Measurements from ENCODE around the gene ACSM2B. TPM values are rescaled to one million over a fixed set of nuclear protein-coding genes. Genes with fewer than 3 reads are reported as not detected.
"Not testable (repeated sequence)": the region's sequence is repeated elsewhere in the genome, so short reads cannot be mapped to it uniquely, and the experiment has no call there.

ACSM2B gene
- polyA plus RNA-seq, 10 donors = 0.19 to 1.2 (median 0.45) TPM; not detected in 1

DNA sequence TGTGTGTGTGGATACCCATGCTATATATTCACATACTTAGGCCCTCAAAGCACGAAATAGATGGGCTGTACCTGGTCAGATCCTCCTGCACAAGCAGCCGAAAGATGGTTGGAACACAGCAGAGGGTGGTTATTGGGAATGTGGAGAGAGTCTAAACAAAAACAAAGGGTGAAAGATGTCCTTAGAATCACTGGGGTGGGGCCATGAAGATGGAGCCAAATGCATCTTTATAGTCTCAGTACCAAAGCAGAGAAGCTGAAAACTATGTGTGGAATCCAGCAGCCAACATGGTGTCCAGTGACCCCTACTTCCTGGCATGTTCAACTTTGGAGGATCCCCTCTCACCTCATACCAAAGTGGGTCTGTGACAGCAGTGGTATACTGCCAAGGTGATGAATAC lies 19.5 kb upstream of the ACSM2B start:
- not testable (repeated sequence) for DNase-seq

DNA sequence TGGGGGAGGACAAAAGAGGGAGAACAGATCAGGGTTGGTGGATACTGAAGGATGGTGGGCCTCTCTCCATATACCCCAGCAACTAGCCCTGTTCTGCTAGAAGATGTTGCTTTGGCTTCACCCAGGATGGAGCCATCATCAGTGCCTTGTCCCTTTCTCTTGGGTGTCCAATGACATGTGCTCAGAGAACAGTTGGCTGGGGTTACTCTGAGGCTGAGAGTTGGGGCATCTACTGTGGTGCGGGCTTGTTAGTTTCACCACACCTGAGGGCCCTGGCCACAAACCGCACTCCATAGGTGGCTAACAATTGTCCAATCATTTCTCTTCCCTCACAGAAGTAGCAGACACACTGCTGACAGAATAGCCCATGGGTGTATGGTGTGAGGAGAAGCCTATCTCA lies 18.9 kb upstream of the ACSM2B start:
- not testable (repeated sequence) for DNase-seq

DNA sequence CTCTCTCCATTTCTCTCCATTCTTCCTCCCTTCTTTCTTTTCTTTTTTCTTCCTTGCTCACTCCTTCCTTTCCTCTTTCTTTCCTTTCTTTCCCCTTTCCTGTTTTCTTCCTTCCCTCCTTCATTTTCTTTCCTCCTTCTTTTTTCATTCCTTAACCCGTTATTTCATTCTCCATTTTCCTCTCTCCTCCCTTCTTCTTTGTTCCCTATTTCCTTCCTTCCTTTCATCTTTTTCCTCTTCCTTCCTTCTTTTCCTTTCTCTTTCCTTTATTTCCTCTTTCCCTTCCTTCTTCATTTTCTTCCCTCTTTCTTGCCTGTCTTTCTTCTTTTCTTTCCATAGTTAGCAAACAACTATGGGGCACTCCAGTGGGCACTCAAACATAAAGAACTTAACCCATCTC lies 16.6 kb upstream of the ACSM2B start:
- DNase-seq = not testable (repeated sequence)

DNA sequence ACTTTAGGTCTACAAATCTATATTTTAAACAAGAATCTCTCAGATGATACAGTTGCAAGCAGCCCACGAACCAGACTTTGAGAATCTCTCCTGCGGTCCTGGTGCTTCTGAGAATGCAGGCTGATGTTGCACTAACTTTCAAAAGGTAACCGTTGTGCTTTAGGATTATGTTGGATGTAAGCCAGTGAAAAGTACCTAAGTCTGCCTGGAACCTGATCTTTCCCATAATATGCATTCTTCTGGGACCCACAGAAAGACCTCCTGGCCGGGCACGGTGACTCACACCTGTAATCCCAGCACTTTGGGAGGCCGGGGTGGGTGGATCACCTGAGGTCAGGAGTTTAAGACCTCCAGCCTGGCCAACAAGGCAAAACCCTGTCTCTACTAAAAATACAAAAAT lies 13.3 kb upstream of the ACSM2B start:
- not testable (repeated sequence) for DNase-seq

DNA sequence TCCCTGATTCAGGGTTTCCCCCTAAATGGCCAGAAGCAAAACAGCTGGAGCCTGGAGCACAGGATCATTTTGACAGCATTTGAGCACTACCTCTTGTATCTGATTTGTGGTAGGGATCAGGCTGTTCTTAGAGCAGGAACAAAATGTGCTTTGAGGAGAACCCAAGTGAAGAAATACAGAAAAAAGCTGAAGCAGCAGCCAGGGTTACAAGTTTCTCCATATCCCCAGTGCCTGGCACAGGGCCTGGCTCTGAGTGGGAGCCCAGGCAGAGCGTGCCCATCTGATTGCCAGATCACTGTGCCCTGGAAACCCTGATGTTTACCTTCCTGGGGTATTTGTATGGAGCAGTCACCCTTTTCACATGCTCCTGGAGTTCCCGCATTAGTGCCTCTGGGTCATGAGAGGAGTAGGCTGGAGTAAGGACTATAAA lies 11.5 kb upstream of the ACSM2B start:
- not testable (repeated sequence) for DNase-seq

DNA sequence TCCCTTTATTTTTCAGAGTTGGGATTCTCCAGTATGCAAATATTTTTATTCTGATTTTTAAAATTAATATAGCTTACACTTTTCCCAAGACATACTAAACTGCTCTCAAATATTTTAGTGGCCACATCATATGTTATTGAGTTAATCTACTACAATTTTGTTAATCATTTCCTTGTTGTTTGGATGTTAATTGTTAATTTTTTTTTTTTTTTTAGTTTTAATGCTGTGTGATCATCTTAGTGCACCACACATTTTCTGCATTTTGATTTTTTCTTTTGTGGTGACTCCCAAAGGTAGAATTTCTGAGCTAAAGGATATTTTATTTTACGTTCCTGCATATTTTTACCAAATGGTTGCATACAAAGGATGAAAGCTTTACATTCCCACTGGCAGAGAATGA lies 10.5 kb upstream of the ACSM2B start:
- not testable (repeated sequence) for DNase-seq

DNA sequence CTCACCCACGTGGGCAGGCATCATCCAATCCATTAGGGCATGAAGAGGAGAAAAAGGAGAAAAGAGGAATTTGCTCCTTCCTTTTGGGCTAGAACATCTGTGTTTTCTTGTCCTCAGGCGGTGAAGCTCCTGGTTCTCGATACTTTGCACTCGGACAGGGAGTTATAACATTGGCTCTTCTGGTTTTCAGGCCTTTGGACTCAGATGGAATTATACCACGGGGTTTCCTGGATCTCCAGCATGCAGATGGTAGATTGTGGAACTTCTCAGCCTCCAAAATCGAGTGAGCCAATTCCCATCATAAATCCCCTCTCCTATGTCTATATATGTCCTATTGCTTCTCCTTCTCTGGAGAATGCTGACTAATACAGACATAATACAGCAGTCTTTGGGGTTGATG lies 9.9 kb upstream of the ACSM2B start:
- DNase-seq = not testable (repeated sequence)

DNA sequence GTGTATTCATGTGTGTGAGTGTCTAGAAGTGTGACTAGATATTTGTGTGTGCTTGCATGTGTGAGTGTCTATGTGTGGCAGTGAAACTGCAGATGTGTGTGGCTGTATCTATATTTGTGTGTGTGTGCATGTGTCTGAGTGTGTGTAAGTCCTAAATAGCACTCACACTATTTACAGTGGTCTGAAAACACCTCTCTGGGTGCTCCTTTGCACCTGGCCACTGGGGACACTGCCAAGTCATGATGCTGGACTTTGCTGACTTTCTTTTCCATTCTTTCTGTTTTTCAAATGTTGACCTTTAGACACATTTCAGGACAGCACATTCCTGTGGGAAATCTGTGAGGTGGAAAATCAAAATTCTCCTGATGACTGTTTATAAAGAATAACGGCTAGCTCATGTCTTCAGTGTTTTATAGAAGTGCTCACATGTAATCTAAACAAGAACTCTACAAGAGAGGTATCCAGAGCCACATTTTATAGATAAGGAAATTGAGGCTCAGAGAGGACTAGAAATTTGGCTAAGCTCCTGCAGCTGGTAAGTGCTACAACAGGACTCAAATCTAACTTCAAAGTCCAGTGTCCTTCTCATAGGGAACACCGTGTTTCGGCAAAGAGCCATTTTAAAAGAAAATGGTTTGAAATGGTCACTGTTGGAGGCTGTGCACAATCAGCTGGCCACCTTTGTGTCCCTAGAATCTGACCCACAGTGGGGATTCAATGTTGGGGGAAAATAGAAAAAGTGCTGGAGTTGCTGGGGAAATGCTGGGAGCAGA lies 4.5 kb upstream of the ACSM2B start:
- not testable (repeated sequence) for DNase-seq

DNA sequence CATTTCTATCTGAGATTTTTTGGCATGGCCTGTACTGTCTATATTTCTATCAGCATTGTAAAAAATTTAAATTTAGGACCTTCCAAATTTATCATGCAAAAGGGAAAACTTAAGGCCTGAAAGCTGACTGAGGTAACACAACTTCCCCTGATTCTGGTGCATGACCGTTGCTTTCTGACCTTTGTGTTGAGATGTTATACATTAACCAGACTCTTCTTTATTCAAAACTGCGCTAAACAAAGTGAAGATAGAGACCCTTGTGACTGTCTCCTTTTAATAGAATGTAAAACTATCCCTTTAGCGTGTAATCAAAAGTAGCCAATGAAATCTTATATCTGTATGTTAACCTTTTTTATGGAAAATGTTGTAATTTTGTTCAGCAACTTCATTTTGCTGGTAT lies 1.9 kb upstream of the ACSM2B start:
- not testable (repeated sequence) for DNase-seq

DNA sequence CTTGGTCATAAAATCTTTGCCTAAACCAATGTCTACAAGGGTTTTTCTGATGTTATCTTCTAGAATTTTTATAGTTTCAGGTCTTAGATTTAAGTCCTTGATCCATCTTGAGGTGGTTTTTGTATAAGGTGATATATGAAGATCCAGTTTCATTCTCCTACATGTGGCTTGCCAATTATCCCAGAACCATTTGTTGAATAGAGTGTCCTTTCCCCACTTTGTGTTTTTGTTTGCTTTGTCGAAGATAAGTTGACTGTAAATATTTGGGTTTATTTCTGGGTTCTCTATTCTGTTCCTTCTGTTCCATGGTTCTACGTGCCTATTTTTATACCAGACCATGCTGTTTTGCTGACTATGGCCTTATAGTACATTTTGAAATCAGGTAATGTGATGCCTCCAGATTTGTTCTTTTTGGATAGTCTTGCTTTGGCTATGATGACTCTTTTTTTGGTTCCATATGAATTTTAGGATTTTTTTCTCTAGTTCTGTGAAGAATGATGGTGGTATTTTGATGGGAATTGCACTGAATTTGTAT lies 7.0 kb downstream of the ACSM2B start:
- not testable (repeated sequence) for DNase-seq

DNA sequence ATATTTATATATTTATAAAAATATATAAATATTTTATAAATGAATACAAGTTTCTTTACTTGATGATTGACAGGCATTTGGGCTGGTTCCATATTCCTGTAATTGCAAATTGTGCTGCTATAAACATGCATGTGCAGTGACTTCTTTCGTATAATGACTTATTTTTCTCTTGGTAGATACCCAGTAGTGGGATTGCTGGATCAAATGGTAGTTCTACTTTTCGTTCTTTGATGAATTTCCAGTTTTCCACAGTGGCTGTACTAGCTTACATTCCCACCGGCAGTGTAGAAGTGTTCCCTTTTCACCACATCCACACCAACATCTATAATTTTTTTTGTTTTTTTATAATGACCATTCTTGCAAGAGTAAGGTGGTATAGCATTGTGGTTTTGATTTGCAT lies 7.8 kb downstream of the ACSM2B start:
- DNase-seq = no peak

DNA sequence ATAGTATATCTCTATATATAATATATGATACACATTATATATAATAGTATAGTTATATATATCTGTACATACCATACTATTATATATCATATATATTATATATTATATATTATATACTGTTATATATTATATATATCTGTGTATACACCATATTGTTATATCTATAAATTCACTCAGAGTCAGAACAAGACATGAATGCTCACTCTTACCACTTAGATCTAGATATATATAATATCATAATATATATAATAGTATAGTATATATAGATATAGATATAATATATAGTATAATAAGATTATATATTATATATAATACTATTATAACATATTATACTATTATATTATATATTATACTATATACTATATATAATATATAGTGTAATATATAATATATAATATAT lies 9.3 kb downstream of the ACSM2B start:
- no peak for DNase-seq

DNA sequence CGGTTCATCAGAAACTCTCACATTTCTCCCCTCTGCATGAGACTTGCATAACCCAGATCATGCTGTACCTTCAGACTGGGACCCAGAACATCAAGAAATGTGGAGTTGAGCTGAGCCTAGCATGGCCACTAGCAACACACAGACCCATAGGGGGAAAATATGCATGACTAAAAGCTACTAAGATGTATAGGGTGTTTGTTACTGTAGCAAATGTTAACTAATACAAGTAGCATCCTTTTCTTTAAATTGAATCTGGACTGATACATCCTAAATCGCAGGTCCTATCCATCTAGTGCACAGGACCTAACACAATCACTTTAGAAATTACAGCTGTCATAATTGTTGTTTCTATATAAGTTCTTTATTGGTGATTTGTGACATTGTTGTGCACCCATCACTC lies 10.8 kb downstream of the ACSM2B start:
- DNase-seq = not testable (repeated sequence)

DNA sequence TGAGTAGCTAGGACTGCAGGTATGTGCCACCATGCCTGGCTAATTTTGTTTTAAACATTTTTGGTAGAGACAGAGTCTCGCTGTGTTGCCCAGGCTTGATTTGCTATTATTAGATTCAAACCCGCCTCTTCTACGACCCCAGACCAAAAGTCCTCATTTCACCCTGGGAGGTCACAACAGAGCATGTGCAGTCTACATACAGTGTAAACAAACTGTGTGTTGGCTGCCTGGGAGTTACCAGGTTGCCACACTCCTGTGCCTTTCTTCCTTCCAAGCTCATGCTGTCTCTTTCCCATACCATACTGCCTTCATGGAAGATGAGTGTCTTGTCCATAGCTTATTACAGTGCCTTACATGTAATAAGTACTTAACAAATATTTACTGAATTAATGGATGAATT lies 11.9 kb downstream of the ACSM2B start:
- DNase-seq = not testable (repeated sequence)

DNA sequence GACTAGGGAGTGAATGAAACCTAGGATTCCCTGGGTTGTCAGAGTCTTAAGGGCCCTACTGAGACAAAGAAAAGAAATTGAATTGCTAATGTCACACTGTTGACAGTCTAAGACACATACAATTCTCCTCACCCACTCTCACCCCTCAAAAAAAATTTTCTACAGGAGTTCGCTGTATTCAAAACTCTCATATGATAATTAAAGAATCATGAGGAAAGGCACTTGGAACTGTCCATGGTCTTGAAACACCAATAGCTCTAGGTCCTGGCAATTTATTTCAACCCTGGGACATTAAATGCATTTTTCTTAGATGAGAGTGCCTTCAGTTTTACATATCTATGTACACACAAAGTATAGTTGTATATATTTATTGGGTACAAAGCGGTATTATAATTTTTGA lies 20.5 kb downstream of the ACSM2B start:
- DNase-seq = not testable (repeated sequence)

DNA sequence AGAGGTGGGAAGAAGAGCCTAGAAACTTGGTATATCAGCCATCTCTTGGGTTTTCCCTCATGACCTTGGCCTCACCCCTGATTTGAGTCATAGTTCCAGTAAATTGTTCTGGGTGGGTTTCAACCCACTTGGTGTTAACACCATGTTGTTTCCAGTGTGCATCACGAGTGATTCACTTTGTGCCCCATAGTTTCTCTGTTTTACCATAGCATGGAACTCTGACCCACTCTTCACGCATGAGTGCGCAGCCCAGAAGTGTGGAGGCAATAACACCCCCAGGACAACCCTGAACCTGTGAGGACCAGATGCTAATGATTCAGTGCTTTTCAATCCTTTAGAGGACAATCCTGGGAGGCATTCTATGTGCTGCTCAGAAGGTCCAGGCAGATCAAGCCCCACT lies 21.5 kb downstream of the ACSM2B start:
- DNase-seq = not testable (repeated sequence)

DNA sequence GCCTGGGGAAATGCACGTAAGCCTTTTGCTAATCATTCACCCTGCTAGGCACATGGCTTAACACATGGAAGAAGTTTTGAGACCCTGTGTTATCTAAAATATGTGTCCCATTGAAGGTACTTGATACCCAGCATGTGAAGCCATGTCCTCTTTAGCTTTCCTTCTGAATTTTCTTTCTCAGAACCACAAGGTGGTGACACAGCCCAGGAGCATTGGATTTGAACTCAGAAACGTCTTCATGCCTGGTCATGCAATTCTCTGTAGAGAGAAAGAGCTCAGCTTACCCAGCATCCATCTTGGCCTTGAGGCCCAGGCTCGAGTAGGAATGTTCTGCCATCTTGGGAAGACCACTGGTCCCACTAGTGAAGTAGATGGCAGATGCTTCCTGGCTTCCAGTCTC lies 22.7 kb downstream of the ACSM2B start:
- DNase-seq = not testable (repeated sequence)

DNA sequence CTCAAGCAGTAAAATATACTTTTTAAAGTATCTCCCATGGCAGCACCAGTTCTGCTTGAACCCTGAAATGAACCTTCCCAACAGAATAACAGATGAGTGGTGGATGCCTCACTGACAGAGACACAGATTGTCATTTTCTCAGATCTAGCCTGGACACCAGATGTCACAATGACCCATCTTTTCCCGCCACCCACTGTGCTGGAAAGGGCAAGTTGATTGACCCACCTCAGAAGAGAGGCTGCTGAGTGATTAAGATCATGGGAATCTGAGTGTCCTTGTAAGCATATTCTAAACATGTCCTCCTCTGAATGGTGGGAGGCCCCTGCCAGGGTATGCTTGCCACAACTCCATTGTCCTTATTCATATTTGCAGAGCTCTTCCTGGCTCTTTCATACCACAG lies 29.2 kb downstream of the ACSM2B start:
- DNase-seq = not testable (repeated sequence)

DNA sequence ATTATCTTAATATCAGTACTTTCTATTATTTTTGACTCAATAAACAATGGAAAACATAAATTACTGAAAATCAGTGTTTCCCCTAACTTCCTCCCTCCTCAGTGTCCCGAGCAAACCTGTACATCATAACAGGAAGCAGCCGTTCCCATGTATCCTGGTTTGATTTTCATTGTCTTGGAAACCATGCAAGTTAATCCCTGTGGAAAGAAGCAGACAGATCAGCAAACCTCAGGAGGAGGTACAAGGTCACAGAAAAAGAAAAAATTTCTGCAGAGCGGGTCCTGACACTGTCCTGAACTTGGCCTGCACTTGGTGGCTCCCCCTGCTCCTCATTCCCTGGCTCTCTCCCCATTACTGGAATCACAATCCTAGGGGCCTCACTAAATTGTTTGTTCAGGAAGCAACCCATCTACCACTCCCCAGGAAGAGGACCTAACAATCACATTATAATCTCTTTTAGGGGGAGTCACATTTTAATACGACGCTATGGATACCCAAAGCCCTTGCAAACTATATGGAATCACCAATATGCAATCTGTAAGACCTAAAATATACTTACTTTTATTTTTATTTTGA lies 29.8 kb downstream of the ACSM2B start:
- not testable (repeated sequence) for DNase-seq

DNA sequence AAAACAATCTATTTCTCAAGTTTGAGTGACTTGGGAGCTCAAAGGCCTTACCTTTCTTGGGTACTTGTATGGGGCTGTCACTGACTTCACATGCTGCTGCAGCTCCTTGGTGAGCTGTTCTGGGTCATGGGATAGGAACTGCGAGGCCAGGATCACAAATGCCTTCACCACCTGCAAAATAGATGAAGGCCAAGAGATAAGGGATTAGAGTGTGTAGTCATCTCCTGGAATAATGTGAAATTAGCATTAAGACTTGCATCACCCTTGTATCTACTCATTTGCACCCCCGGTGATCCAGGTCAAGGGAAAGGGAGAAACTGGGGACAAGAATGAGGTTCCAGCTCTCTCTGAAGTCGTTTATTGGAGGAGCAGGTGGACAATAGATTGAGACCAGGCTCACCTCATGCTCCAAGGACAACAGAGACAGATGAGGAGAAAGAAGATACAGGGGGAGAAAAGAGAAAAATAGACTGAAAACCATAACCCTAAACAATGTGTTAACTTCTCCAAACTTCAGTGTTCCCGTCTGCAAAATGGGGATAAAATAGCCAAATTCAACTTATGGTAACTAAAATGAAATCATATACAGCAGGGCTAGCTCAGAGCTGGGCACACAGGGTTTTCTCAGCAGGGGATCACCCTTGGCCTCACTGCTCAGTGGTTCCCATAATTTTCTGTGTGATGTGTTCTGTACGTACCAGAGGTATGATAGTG lies 35.4 kb downstream of the ACSM2B start:
- not testable (repeated sequence) for DNase-seq

DNA sequence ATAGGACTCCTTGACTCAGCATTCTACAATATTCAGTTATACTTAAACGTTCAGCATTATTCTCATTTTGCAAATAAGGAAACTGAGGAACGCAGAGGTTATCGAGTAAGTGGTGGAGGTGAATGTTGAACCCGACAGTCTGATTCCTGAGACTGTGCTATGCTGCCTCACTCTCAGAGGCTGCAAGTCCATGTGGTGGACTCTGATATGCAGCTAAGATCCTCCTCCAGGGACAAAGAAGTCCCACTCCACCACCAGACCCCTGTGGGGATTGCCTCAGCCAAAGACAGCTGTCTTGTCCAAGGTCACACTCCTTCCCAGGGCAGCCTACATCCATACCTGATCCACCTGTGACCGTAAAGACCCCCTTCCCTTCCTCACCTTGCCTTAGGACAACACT lies 37.5 kb downstream of the ACSM2B start:
- DNase-seq = no peak

DNA sequence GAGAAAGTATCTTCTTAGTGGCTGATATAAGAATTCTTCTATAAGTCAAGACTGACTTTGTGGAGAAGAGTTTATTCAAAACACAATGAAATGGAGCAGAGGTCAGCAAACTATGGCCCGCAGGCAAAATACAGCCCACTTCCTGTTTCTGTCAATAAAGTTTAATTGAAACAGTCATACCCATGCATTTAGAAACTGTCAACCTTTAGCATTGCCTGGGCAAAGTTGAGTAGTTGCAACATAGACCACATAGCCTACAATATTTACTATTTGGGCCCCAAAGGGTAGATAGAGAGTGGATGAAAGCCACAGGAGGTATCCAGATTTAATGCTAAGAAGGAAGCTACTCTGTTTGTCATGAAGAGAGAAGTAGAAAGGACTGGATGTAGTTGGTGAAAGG lies 38.0 kb downstream of the ACSM2B start:
- no peak for DNase-seq

DNA sequence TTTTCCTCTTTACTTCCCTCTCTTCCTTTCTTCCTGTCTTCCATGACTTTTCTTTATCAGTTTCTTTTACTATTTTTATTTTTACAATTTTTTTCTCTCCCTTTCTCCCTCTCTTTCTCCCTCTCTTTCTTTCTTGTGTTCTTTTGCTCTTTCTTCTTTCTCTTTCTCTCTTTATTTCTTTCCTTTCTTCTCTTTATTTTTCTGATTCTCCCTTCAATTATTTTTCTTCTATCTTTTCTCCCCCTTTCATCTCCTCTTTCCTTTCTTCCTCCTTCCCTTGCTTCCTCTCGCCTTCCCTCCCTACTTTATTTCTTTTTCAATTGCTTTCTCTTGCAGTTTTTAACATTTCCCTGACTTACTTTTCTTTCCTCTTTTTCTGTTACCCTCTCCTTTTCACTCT lies 39.5 kb downstream of the ACSM2B start:
- not testable (repeated sequence) for DNase-seq
